GM23338 (cell line): Measurements from ENCODE around the gene TMPRSS13. TPM values are rescaled to one million over a fixed set of nuclear protein-coding genes. Genes with fewer than 3 reads are reported as not detected.
A peak's percentile ranks its signal among the peaks of the same experiment; 100 is the strongest.

Experiments used
- ATAC-seq: fragments of 200-7000 bp; cut with Tn5 transposase; 3 replicates; pipeline ENCODE4 v1.9.1; 2020
- DNase-seq: peaks from one replicate; pipeline ENCODE4 v3.0.0-alpha.2; 2015; ENCODE audit warnings: low spot score
- H2AFZ ChIP-seq: fragments of 200-600 bp; sonication (generic); 2 replicates; pipeline ENCODE4 v1.8.0; 2016; ENCODE audit warnings: antibody characterized with exemption, mild to moderate bottlenecking, moderate library complexity
- H3F3A ChIP-seq: fragments of 200-600 bp; sonication (generic); replicated peaks from 2 replicates; pipeline ENCODE4 v1.8.0; 2017; ENCODE audit warnings: antibody characterized with exemption, mixed run types, low read depth
- H3K27ac ChIP-seq: fragments of 200-600 bp; sonication (generic); 2 replicates; pipeline ENCODE4 v1.6.1; 2016; ENCODE audit warnings: low read depth
- H3K27me3 ChIP-seq: fragments of 200-600 bp; sonication (generic); 2 replicates; pipeline ENCODE4 v1.8.0; 2016; ENCODE audit warnings: mild to moderate bottlenecking, mixed run types, moderate library complexity; ENCODE audit not compliant: insufficient read depth
- H3K36me3 ChIP-seq: fragments of 200-600 bp; sonication (generic); 2 replicates; pipeline ENCODE4 v1.8.0; 2016; ENCODE audit warnings: mild to moderate bottlenecking; ENCODE audit not compliant: insufficient read depth
- H3K4me1 ChIP-seq: fragments of 200-600 bp; sonication (generic); 2 replicates; pipeline ENCODE4 v1.8.0; 2016; ENCODE audit warnings: mild to moderate bottlenecking, moderate library complexity; ENCODE audit not compliant: insufficient read depth
- H3K4me2 ChIP-seq: fragments of 200-600 bp; sonication (generic); 2 replicates; pipeline ENCODE4 v1.7.1; 2017; ENCODE audit warnings: mixed run types
- H3K4me3 ChIP-seq: fragments of 200-600 bp; sonication (generic); 2 replicates; pipeline ENCODE4 v1.6.1; 2016; ENCODE audit warnings: mixed run types
- H3K79me2 ChIP-seq: fragments of 200-600 bp; sonication (generic); replicated peaks from 2 replicates; pipeline ENCODE4 v1.8.0; 2017; ENCODE audit warnings: mild to moderate bottlenecking; ENCODE audit not compliant: insufficient read depth
- H3K9me2 ChIP-seq: fragments of 200-600 bp; sonication (generic); 2 replicates; pipeline ENCODE4 v1.8.0; 2017; ENCODE audit not compliant: insufficient read depth
- H4K20me1 ChIP-seq: fragments of 200-600 bp; sonication (generic); replicated peaks from 2 replicates; pipeline ENCODE4 v1.8.0; 2017; ENCODE audit warnings: mild to moderate bottlenecking; ENCODE audit not compliant: insufficient read depth
- H3K27ac Mint-ChIP-seq: 2 replicates; pipeline ENCODE4 v1.8.0; 2020; ENCODE audit warnings: inconsistent platforms, mild to moderate bottlenecking, moderate library complexity, mixed read lengths
- H3K27me3 Mint-ChIP-seq: 3 replicates; pipeline ENCODE4 v1.8.0; 2022; ENCODE audit warnings: low read depth, mild to moderate bottlenecking, moderate library complexity, mixed read lengths, inconsistent platforms; ENCODE audit not compliant: insufficient read depth, poor library complexity
- H3K36me3 Mint-ChIP-seq: 3 replicates; pipeline ENCODE4 v1.8.0; 2021; ENCODE audit warnings: low read depth, mild to moderate bottlenecking, inconsistent platforms, moderate library complexity, mixed read lengths
- H3K4me1 Mint-ChIP-seq: 3 replicates; pipeline ENCODE4 v1.8.0; 2020; ENCODE audit warnings: mild to moderate bottlenecking, inconsistent platforms, mixed read lengths
- H3K4me3 Mint-ChIP-seq: 3 replicates; pipeline ENCODE4 v1.8.0; 2021; ENCODE audit warnings: moderate library complexity, mild to moderate bottlenecking, inconsistent platforms, mixed read lengths
- H3K9me3 Mint-ChIP-seq: 3 replicates; pipeline ENCODE4 v1.8.0; 2020; ENCODE audit warnings: moderate library complexity, mild to moderate bottlenecking, inconsistent platforms, mixed read lengths
- CREB1 ChIP-seq: fragments of 250-450 bp; sonication (Bioruptor Pico); IDR thresholded peaks from 2 replicates; pipeline ENCODE4 v1.5.0; 2020; ENCODE audit warnings: low read depth, mild to moderate bottlenecking, moderate library complexity
- CTCF ChIP-seq, 2 experiments: fragments of 200-600 bp in 1 of 2; sonication (generic) in 1 of 2; conservative IDR thresholded peaks; 2 replicates each; pipeline versions ENCODE4 v1.5.1 to v1.6.1; 2016 to 2017; ENCODE audit warnings: antibody characterized with exemption in 2 of 2, low read depth in 2 of 2, mild to moderate bottlenecking in 2 of 2, moderate library complexity in 1 of 2
- EZH2 ChIP-seq: fragments of 200-600 bp; sonication (generic); IDR thresholded peaks from one replicate; pipeline ENCODE4 v1.8.0; 2017; ENCODE audit warnings: antibody characterized with exemption, mild to moderate bottlenecking, low read depth; ENCODE audit not compliant: unreplicated experiment
- EZH2phosphoT487 ChIP-seq: fragments of 200-600 bp; sonication (generic); IDR thresholded peaks from one replicate; pipeline ENCODE4 v1.8.1; 2018; ENCODE audit warnings: antibody characterized with exemption; ENCODE audit not compliant: unreplicated experiment
- JUNB ChIP-seq: IDR thresholded peaks from one replicate; pipeline ENCODE4 v1.6.1; 2016; ENCODE audit warnings: antibody characterized with exemption; ENCODE audit not compliant: unreplicated experiment
- POLR2AphosphoS5 ChIP-seq: IDR thresholded peaks from 2 replicates; pipeline ENCODE4 v1.6.1; 2016; ENCODE audit warnings: antibody characterized with exemption, low read depth
- STAT1 ChIP-seq: IDR thresholded peaks from one replicate; pipeline ENCODE4 v1.6.1; 2016; ENCODE audit warnings: antibody characterized with exemption; ENCODE audit not compliant: unreplicated experiment
- ZNF114 ChIP-seq: fragments of 250-450 bp; sonication (Bioruptor Pico); IDR thresholded peaks from 2 replicates; pipeline ENCODE4 v1.5.0; 2020; ENCODE audit warnings: mild to moderate bottlenecking, moderate library complexity
- ZNF331 ChIP-seq: fragments of 250-450 bp; sonication (Bioruptor Pico); IDR thresholded peaks from 2 replicates; pipeline ENCODE4 v1.5.0; 2020; ENCODE audit warnings: low read depth, mild to moderate bottlenecking, moderate library complexity
- polyA plus RNA-seq: library from polyadenylated mRNA; unstranded; fragments of >200 nt; fragmentation: Nextera tagmentation; extraction: Ambion mirVana; gene quantifications from 2 replicates; pipeline ENCODE4 v1.2.1, GENCODE V29; 2016
- total RNA-seq: library from RNA; depleted of rRNA; stranded (reverse); fragments of >200 nt; shearing (Covaris generic); gene quantifications from 2 replicates; pipeline ENCODE4 v1.2.3, GENCODE V29; 2014
- TF ChIP-seq, protein P1 (sequence below): IDR thresholded peaks from one replicate; pipeline ENCODE4 v1.6.1; 2018; ENCODE audit warnings: antibody characterized with exemption; ENCODE audit not compliant: unreplicated experiment
- TF ChIP-seq, protein P2 (sequence below): fragments of 250-450 bp; sonication (Bioruptor Pico); IDR thresholded peaks from 2 replicates; pipeline ENCODE4 v1.5.0; 2020; ENCODE audit warnings: mild to moderate bottlenecking, moderate library complexity

TMPRSS13 gene
- total and polyA plus RNA-seq, 2 experiments from 2014 or later = 0.31 TPM; not detected in 1

- no peak overlapping the region for H3K27ac ChIP-seq
- Mint-ChIP-seq H3K27me3 (peaks cover 5% of the 10 kb centered on the region), H3K4me1 (peaks cover 10% of the 10 kb centered on the region), H3K4me3 (no peak overlapping the region), H3K36me3 (no peaks in the 10 kb centered on the region), H3K27ac (no peak overlapping the region), H3K9me3 (no peaks in the 10 kb centered on the region)
- TF ChIP-seq CTCF (conservative IDR thresholded peaks at IDR 0.05; ENCODE audit: low read depth in 2 of 2) (no peak), STAT1 (no peak), POLR2AphosphoS5 (no peak), JUNB (no peak), ZNF114 (no peak), EZH2phosphoT487 (no peak)
- H3K4me2 ChIP-seq = peak overlapping the region; percentile 39; the same call in 1 of the 2 replicates
- H3F3A ChIP-seq = no peaks in the 10 kb centered on the region
- H2AFZ ChIP-seq = no peak overlapping the region
- DNase-seq (no peak), ATAC-seq (no peak)
- H4K20me1 ChIP-seq = no peaks in the 10 kb centered on the region
- H3K9me2 ChIP-seq = no peaks in the 10 kb centered on the region
- 0 out of 2 replicates have a peak, but pooled peaks cover 3% of the 10 kb centered on the region for H3K4me1 ChIP-seq
- H3K79me2 ChIP-seq = no peaks in the 10 kb centered on the region
- no peak overlapping the region for H3K4me3 ChIP-seq
- H3K36me3 ChIP-seq = no peaks in the 10 kb centered on the region
- no peaks in the 10 kb centered on the region for H3K27me3 ChIP-seq
Observed at GRCh38 chr11:117906710-117907109, 22.5 kb downstream of the TMPRSS13 start.

GRCh38 chr11:117906126-117906525, 23.1 kb downstream of the TMPRSS13 start:
- Histone ChIP-seq H2AFZ (no peak overlapping the region), H3F3A (no peaks in the 10 kb centered on the region), H3K4me1 (0 out of 2 replicates have a peak, but pooled peaks cover 3% of the 10 kb centered on the region), H3K9me2 (no peaks in the 10 kb centered on the region), H3K79me2 (no peaks in the 10 kb centered on the region), H3K36me3 (no peaks in the 10 kb centered on the region), H3K27me3 (no peaks in the 10 kb centered on the region), H3K4me2 (no peak overlapping the region), H3K27ac (no peak overlapping the region), H3K4me3 (no peak overlapping the region), H4K20me1 (no peaks in the 10 kb centered on the region)
- Mint-ChIP-seq H3K36me3 (no peaks in the 10 kb centered on the region), H3K4me1 (peaks cover 10% of the 10 kb centered on the region), H3K9me3 (no peaks in the 10 kb centered on the region), H3K27me3 (peaks cover 5% of the 10 kb centered on the region), H3K27ac (no peak overlapping the region), H3K4me3 (no peak overlapping the region)
- DNase-seq (no peak), ATAC-seq (no peak)
- TF ChIP-seq EZH2 (no peak), CREB1 (CRISPR knock-in tag) (no peak), ZNF331 (CRISPR knock-in tag) (no peak), POLR2AphosphoS5 (no peak), ZNF114 (no peak), JUNB (no peak)
- TF ChIP-seq, protein P1, sequence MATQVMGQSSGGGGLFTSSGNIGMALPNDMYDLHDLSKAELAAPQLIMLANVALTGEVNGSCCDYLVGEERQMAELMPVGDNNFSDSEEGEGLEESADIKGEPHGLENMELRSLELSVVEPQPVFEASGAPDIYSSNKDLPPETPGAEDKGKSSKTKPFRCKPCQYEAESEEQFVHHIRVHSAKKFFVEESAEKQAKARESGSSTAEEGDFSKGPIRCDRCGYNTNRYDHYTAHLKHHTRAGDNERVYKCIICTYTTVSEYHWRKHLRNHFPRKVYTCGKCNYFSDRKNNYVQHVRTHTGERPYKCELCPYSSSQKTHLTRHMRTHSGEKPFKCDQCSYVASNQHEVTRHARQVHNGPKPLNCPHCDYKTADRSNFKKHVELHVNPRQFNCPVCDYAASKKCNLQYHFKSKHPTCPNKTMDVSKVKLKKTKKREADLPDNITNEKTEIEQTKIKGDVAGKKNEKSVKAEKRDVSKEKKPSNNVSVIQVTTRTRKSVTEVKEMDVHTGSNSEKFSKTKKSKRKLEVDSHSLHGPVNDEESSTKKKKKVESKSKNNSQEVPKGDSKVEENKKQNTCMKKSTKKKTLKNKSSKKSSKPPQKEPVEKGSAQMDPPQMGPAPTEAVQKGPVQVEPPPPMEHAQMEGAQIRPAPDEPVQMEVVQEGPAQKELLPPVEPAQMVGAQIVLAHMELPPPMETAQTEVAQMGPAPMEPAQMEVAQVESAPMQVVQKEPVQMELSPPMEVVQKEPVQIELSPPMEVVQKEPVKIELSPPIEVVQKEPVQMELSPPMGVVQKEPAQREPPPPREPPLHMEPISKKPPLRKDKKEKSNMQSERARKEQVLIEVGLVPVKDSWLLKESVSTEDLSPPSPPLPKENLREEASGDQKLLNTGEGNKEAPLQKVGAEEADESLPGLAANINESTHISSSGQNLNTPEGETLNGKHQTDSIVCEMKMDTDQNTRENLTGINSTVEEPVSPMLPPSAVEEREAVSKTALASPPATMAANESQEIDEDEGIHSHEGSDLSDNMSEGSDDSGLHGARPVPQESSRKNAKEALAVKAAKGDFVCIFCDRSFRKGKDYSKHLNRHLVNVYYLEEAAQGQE = no peak
- TF ChIP-seq, protein P2, sequence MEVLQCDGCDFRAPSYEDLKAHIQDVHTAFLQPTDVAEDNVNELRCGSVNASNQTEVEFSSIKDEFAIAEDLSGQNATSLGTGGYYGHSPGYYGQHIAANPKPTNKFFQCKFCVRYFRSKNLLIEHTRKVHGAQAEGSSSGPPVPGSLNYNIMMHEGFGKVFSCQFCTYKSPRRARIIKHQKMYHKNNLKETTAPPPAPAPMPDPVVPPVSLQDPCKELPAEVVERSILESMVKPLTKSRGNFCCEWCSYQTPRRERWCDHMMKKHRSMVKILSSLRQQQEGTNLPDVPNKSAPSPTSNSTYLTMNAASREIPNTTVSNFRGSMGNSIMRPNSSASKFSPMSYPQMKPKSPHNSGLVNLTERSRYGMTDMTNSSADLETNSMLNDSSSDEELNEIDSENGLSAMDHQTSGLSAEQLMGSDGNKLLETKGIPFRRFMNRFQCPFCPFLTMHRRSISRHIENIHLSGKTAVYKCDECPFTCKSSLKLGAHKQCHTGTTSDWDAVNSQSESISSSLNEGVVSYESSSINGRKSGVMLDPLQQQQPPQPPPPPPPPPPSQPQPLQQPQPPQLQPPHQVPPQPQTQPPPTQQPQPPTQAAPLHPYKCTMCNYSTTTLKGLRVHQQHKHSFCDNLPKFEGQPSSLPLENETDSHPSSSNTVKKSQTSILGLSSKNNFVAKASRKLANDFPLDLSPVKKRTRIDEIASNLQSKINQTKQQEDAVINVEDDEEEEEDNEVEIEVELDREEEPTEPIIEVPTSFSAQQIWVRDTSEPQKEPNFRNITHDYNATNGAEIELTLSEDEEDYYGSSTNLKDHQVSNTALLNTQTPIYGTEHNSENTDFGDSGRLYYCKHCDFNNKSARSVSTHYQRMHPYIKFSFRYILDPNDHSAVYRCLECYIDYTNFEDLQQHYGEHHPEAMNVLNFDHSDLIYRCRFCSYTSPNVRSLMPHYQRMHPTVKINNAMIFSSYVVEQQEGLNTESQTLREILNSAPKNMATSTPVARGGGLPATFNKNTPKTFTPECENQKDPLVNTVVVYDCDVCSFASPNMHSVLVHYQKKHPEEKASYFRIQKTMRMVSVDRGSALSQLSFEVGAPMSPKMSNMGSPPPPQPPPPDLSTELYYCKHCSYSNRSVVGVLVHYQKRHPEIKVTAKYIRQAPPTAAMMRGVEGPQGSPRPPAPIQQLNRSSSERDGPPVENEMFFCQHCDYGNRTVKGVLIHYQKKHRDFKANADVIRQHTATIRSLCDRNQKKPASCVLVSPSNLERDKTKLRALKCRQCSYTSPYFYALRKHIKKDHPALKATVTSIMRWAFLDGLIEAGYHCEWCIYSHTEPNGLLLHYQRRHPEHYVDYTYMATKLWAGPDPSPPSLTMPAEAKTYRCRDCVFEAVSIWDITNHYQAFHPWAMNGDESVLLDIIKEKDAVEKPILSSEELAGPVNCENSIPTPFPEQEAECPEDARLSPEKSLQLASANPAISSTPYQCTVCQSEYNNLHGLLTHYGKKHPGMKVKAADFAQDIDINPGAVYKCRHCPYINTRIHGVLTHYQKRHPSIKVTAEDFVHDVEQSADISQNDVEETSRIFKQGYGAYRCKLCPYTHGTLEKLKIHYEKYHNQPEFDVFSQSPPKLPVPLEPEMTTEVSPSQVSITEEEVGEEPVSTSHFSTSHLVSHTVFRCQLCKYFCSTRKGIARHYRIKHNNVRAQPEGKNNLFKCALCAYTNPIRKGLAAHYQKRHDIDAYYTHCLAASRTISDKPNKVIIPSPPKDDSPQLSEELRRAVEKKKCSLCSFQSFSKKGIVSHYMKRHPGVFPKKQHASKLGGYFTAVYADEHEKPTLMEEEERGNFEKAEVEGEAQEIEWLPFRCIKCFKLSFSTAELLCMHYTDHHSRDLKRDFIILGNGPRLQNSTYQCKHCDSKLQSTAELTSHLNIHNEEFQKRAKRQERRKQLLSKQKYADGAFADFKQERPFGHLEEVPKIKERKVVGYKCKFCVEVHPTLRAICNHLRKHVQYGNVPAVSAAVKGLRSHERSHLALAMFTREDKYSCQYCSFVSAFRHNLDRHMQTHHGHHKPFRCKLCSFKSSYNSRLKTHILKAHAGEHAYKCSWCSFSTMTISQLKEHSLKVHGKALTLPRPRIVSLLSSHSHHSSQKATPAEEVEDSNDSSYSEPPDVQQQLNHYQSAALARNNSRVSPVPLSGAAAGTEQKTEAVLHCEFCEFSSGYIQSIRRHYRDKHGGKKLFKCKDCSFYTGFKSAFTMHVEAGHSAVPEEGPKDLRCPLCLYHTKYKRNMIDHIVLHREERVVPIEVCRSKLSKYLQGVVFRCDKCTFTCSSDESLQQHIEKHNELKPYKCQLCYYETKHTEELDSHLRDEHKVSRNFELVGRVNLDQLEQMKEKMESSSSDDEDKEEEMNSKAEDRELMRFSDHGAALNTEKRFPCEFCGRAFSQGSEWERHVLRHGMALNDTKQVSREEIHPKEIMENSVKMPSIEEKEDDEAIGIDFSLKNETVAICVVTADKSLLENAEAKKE = no peak
